ENCODE data around the gene ABHD15. TPM values are rescaled to one million over a fixed set of nuclear protein-coding genes. Genes with fewer than 3 reads are reported as not detected.
"Not testable (repeated sequence)": the region's sequence is repeated elsewhere in the genome, so short reads cannot be mapped to it uniquely, and the experiment has no call there.

Gene ABHD15
- total RNA-seq, 1 experiment from 2014 or later = 4.3 TPM

DNA sequence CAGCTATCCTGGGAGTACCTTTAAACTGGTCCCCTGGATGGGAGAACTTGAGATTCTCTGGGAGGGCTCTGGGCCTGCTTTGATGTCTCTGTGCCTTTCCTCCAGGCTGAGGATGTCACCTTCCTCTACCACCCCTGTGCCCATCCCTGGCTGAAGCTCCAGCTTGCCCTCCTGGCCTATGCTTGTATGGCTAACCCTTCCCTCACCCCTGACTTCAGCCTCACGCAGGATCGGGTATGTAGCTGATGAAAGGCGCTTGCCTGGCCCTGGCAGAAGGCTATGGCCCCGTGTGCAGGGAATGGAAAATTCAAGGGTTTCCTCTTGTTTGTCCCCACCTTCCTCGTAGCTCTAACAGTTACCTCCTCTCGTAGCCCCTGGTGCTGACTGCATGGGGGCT is 4.6 kb upstream of the ABHD15 start:
- no peak for DNase-seq (ENCODE audit: low read depth)

DNA sequence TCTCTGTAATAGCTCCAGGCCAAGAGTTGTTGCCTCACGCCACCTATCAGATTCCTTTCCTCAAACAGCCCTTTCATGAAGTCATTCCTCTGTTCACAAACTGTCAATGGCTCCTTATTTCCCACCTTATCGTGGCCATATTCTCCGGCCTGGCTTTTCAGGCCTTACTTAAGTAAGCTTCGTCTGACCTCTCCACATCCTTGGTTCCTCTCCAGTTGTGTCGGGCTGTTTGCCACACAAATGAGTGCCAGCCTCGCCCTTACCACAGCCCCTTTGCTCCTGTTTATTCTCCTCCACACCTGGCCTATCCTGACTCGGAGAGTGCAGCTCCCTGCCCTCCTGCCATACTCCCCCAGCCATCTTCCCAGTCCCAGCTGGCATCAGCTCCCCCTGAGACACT is 3.7 kb upstream of the ABHD15 start:
- no peak for DNase-seq (ENCODE audit: low read depth)

- DNase-seq (ENCODE audit: low read depth) = peak; percentile 51
Measured at GRCh38 chr17:29569245-29569950, 2.6 kb upstream of the ABHD15 start.

DNA sequence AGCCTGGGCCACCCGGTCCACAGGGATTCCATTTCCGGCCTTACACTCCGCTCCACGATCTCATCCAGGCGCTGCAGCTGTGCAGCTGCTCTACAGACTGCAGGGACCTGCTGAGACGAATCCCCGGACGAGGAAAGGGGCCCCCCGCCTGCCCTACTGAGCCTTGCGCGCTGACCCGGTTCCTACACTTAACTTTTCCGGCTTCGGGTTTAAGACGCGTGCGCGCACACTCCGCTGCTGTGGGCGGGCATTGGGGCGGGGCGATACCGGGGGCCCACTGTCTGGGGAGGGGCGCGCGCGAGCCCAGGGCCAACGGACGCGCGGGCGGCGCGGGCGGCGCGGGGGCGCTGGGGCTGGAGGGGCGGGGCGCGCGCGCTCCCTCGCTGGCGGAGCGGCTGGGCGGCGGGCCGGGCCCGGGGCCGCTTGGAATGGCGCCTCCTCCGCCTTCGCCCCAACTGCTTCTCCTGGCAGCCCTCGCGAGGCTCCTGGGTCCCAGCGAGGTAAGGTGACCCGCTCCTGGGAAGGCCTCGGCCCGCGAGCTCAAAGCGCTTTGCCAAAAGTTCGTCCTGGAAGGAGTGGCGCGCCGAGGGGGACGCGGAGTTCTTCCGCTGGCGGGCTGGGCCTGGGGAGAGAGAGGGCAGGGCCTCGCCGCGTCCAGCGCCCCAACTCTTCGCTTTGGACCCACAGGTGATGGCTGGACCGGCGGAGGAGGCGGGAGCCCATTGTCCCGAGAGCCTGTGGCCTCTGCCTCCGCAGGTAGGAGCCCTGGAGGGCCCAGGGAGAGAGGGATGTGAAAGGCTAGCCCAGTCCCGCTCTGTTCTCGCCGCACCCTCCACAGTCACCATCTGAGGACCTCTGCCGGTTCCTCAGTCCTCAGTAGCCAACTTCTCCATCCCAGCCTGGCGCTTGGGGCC is 1.8 kb upstream of the ABHD15 start, which contains the start of gene TP53I13:
Gene TP53I13 (plus strand): TSS at position 371 of the 914 bp plus-strand sequence. CDS start 58 bp downstream, at position 429.
- DNase-seq (ENCODE audit: low read depth) = peak; percentile 80

GRCh38 chr17:29567554-29568330 is 905 bp upstream of the ABHD15 start:
- DNase-seq (ENCODE audit: low read depth) = peak; percentile 58

- DNase-seq (ENCODE audit: low read depth) = no peak
Measured at GRCh38 chr17:29567304-29567553, 392 bp upstream of the ABHD15 start.

GRCh38 chr17:29565643-29566472 is 979 bp downstream of the ABHD15 start:
- no peak for DNase-seq (ENCODE audit: low read depth)

DNA sequence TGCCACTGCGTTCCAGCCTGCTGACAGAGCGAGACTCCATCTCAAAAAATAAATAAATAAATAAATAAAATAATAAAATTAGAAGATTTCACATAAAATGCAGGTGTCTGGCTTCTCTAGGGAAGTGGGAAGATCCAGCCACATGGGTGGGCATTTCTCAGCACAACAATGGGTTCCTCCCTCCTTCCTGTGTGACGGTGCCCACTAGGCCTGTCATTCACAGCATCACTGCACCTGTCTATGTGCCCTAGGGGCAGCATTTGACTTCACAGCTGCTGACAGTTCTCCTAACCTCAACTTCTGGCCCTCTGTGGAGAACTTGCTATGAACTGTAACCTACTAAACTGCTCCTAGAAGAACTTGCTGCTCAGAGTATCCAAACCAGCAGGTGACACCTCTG is 3.0 kb downstream of the ABHD15 start:
- no peak for DNase-seq (ENCODE audit: low read depth)

DNA sequence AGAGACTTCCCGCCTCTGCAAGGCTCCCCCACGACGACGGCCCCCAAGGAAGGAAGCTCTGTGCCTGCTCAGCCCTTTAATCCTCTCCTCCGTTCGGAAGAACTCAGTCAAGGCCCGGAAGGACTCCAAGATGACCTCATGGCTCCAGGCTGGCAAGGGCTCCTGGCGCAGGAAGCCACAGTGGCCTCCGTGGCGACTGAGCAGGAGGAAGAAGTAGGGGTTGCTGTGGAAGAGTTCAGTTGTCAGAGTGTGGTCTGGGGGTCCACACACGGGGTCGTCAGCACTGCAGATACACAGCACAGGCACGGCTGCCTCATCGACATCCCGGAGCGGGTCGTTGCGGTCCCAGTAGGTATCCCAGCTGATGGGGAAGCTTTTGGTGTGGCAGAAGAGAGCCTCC is 4.2 kb downstream of the ABHD15 start:
- DNase-seq (ENCODE audit: low read depth) = no peak

GRCh38 chr17:29561554-29562517 is 5.0 kb downstream of the ABHD15 start:
- no peak for DNase-seq (ENCODE audit: low read depth)

- no peak for DNase-seq (ENCODE audit: low read depth)
Measured at GRCh38 chr17:29560316-29560715, 6.5 kb downstream of the ABHD15 start.

DNA sequence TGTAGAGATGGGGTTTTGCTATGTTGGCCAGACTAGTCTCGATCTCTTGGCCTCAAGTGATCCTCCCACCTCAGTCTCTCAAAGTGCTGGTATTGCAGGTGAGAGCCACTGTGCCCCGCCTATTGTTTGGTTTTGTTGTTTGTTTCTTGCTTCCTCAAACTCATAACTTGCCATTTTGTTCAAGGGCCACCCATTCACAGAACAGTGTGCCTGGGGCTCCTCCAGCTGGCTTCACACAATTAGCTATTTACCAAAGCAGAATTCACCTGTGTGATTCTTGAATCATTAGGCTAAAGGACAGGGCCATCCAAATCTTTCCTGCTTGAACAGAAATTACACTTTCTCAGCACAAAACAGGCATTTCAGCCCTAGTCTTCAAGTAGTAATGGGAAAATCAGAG is 7.2 kb downstream of the ABHD15 start:
- DNase-seq (ENCODE audit: low read depth) = no peak

DNA sequence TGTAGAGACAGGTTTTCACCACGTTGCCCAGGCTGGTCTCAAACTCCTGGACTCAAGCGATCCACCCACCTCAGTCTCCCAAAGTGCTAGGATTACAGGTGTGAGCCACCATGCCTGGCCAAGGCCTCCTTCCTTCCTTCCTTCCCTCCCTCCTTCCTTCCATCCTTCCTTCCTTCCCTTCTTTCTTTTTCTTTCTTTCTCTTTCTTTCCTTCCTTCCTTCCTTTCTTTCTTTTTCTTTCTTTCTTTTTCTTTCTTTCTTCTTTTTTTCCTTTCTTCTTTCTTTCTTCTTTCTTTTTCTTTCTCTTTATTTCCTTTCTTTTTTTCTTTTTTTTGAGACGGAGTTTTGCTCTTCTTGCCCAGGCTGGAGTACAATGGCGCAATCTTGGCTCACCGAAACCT is 8.7 kb downstream of the ABHD15 start:
- DNase-seq (ENCODE audit: low read depth) = not testable (repeated sequence)

GRCh38 chr17:29557739-29558116 is 9.1 kb downstream of the ABHD15 start:
- no peak for DNase-seq (ENCODE audit: low read depth)

- DNase-seq (ENCODE audit: low read depth) = no peak
Measured at GRCh38 chr17:29557085-29557738, 9.6 kb downstream of the ABHD15 start.

- DNase-seq (ENCODE audit: low read depth) = no peak
Measured at GRCh38 chr17:29555840-29556239, 11.0 kb downstream of the ABHD15 start.

- DNase-seq (ENCODE audit: low read depth) = peak; percentile 53
Measured at GRCh38 chr17:29549177-29549923, 17.5 kb downstream of the ABHD15 start.

DNA sequence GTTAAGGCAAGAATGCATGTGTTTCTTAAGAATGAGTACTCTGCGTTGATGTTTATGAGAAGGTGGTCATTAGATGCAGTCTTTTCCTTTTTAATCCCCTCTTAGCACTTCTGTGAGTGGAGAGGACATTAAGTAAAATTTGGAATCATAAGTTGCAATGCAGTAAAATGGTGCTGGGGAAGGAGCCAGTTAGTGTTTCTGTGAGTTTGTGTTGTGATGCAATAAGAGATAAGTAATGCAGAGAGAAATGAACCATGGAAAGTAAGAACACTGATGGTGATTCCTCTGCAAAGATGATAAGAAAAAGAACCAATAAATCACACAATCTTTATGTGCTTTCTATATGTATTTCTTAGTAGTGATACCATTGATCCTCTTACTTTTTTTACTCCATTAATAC is 20.0 kb downstream of the ABHD15 start:
- no peak for DNase-seq (ENCODE audit: low read depth)

DNA sequence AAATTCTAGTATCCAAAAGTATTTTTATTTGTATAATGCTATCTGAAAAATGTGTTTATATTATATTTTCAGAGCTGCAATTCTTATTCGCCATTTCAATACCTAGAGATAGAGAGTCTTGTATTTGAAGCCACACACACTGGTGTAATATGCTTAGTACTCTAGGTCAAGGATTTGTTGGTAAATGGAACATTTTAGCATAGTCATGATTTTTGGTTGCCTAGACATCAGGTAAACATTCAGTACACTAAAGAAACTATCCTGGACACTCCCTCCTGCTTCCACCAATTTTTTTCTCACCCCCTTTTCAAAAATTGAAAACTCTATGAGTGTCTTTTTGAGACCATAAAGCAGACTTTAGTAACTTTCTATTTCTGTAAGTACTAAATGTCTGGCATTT is 20.8 kb downstream of the ABHD15 start:
- DNase-seq (ENCODE audit: low read depth) = no peak
